ENCODE results near the gene STAMBPL1. TPM values are rescaled to one million over a fixed set of nuclear protein-coding genes. Genes with fewer than 3 reads are reported as not detected.

Gene STAMBPL1
- polyA plus RNA-seq, 3 donors, result 1.5 to 1.8 (median 1.6) TPM

DNA sequence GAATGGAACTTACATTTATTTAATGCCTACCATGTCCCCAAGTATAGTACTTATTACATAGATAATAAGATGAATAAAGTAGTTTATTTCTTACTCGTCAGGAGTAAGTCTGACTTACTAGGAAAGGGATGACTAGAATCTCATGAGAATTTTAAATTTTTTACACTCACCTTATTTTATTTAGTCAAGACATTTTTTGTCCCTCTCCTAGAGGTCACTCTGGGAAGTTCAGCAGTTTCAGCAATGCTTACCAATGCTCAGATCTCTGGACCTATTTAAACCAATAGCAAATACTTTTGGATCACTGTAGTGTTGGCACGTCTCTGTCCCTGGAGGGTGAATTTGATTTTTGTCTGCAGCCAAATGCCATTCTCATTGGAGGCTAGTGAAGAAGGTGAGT, 83.3 kb downstream of the STAMBPL1 start:
- DNase-seq (ENCODE audit: extremely low read depth in 1 of 11, low read depth in 9 of 11, low spot score in 4 of 11), result no peak

DNA sequence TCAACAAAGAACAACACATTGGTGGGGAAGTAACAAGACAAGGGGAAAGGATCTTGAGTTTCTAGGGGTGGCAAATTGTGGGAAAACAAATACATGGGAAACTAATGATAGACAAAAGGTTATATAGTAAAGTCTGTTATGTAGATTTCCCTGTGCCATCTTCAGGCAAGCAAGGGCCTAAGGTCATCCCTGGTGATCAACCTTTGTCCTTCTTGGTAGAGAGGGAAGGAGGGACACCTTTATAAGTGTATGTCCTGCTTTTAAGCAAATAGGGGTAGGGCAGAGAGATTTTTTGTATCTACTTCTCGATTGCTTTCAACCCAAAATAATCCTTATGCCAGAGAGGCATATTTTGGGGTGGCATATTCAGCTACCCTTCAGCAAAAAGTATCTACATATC, 84.3 kb downstream of the STAMBPL1 start:
- DNase-seq (ENCODE audit: extremely low read depth in 1 of 11, low read depth in 9 of 11, low spot score in 4 of 11), result no peak

DNA sequence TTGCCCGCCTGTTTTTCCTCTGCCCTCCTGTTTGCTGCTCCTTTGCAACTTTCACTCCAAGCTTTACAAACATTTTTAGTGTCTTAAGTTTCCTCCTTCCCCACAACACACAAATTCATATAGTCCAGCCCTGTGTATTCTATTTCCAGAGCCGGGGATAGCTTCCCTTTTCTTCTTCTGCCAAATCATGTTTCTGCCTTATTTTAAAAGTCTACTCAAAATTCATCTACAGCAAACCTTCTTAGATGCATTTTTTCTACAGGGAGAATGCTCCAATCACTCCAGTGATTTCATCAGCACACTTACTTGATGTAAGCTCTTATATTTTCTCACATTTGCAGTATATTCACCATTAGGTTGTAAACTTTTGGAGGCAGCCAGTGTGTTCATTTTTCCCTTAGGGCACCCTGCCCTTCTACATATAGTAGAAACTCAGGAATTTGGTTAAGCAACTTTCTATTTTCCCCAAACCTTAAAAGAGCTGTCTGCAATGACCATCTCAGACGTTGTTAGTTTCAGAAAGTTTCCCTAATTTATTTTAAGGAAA, 84.9 kb downstream of the STAMBPL1 start:
- DNase-seq (ENCODE audit: extremely low read depth in 1 of 11, low read depth in 9 of 11, low spot score in 4 of 11), result no peak

DNA sequence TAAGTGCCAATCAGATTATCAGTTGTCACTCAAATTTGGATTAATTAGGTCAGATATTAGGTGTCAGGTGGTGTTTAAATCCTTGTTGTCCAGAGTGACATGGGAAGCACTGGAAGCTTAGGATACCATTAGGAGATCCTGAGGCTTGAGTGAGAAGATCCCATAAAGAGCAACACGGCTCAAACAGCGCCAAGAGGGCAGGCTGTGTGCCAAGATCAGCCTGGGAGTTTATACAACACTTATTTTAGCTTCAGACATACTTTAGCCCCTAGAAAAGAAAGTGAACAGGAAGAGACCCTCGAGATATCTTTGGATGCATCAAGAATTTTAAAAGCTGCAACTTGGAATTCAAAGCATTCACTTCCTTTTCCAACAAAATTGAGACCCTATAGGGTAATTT, 86.8 kb downstream of the STAMBPL1 start:
- no peak for DNase-seq (ENCODE audit: extremely low read depth in 1 of 11, low read depth in 9 of 11, low spot score in 4 of 11)

DNA sequence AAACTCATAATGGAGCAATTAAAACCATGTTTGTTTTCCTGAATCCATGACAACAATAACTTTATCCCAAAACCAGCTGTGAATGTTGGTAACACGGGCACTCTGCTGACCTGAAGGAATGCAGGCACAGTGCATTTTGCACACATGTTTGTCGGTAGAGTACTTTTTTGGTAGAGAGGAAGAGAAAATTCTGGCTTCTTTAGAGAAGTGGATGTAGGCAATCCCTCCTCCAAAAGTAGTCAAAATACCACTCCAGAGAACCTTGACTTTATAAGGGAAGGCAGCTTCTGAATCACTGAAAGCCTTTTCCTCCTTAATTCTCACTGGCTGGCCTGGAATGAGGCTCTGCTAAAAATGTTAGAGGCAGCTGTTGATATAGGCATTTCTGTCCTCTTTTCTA, 88.3 kb downstream of the STAMBPL1 start:
- DNase-seq (ENCODE audit: extremely low read depth in 1 of 11, low read depth in 9 of 11, low spot score in 4 of 11), result no peak

DNA sequence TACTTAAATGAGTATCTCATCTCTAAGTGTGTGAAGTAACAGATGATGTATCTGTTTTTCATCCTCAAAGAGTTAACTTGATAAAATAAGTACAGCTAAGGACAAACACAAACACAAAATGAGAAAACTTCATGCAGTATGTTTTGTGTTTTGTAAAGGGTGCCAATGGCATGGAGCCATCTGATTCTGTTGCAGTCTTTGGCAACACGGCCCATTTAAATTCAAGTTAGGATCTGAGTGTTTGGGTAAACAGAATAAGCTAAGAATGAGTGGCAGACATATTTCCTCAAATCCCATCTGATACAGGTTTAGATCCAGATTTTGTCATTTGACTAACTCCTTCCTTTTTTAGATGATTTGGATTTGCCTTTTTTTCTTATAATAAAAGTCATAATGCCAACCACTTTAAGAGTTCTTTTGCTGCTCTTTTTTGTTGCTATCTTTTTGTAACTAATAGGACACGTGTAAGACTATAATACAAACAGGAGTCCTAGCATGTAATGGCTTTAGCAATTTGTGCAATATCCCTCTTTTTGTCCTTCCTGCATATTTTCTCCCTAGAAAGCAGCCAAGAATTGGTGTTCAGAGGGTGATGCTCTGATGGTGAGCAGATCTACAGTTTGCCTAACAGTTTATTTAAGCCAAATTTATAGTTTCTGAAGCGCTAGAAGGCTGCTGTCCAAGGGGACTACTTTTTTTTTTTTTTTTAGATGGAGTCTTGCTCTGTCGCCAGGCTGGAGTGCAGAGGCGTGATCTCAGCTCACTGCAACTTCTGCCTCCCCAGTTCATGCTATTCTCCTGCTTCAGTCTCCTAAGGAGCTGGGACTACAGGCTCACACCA, 91.4 kb downstream of the STAMBPL1 start:
- no peak for DNase-seq (ENCODE audit: extremely low read depth in 1 of 11, low read depth in 9 of 11, low spot score in 4 of 11)

Other genes with a start within 250 kb of the STAMBPL1 start
- under 1 TPM; 0.22 to 0.29 (median 0.26) TPM for gene LIPF, start 215.8 kb upstream of the STAMBPL1 start, polyA plus RNA-seq (ENCODE audit: insufficient read length in 3 of 3)
- not detected for gene LIPK, start 174.0 kb upstream of the STAMBPL1 start, polyA plus RNA-seq (ENCODE audit: insufficient read length in 3 of 3)
- gene LIPN, start 120.2 kb upstream of the STAMBPL1 start, polyA plus RNA-seq (ENCODE audit: insufficient read length in 3 of 3), result not detected
- gene LIPM, start 77.5 kb upstream of the STAMBPL1 start, polyA plus RNA-seq (ENCODE audit: insufficient read length in 3 of 3), result not detected
- under 1 TPM in 2 of 3 donors, not detected in 1; 0.17 to 0.36 TPM for gene ANKRD22, start 28.4 kb upstream of the STAMBPL1 start, polyA plus RNA-seq (ENCODE audit: insufficient read length in 3 of 3)
- 100 to 1,000 TPM; 139 to 194 (median 183) TPM for gene ACTA2, start 72.5 kb downstream of the STAMBPL1 start, polyA plus RNA-seq (ENCODE audit: insufficient read length in 3 of 3)
- gene FAS, start 110.6 kb downstream of the STAMBPL1 start, polyA plus RNA-seq (ENCODE audit: insufficient read length in 3 of 3), result 10 to 100 TPM in 2 of 3 donors, 1 to 10 TPM in 1; 9.6 to 14.7 (median 10.6) TPM